Stimulated activated CD4-positive, alpha-beta T cell treated with anti-CD3 and anti-CD28 coated beads, Interleukin-1b, Interleukin-23, amount 100 ng/mL, for 48 hours (primary cell): Measurements from ENCODE around the gene PBOV1.
"Not testable (repeated sequence)": the region's sequence is repeated elsewhere in the genome, so short reads cannot be mapped to it uniquely, and the experiment has no call there.

Source experiments
- DNase-seq: peaks from one replicate; pipeline ENCODE4 v3.0.0-alpha.2; 2020

The PBOV1 gene

GRCh38 chr6:138235693-138236092 is 17.4 kb upstream of the PBOV1 start:
- DNase-seq, result no peak

GRCh38 chr6:138235205-138235604 is 16.9 kb upstream of the PBOV1 start:
- no peak for DNase-seq

GRCh38 chr6:138234363-138234762 is 16.1 kb upstream of the PBOV1 start:
- DNase-seq, result no peak

- no peak for DNase-seq
These were observed 13.1 kb upstream of the PBOV1 start for GRCh38 chr6:138231381-138231886.

- DNase-seq, result no peak
These were observed 12.6 kb upstream of the PBOV1 start for GRCh38 chr6:138230759-138231380.

- no peak for DNase-seq
These were observed 11.9 kb upstream of the PBOV1 start for GRCh38 chr6:138230221-138230620.

GRCh38 chr6:138229663-138230179 is 11.4 kb upstream of the PBOV1 start:
- no peak for DNase-seq

- DNase-seq, result no peak
These were observed 10.8 kb upstream of the PBOV1 start for GRCh38 chr6:138229072-138229471.

GRCh38 chr6:138227316-138227781 is 9.1 kb upstream of the PBOV1 start:
- DNase-seq, result no peak

- no peak for DNase-seq
These were observed 8.5 kb upstream of the PBOV1 start for GRCh38 chr6:138226700-138227315.

- DNase-seq, result no peak
These were observed 7.7 kb upstream of the PBOV1 start for GRCh38 chr6:138225953-138226352.

- no peak for DNase-seq
These were observed 4.7 kb upstream of the PBOV1 start for GRCh38 chr6:138222901-138223546.

GRCh38 chr6:138219901-138220300 is 1.6 kb upstream of the PBOV1 start:
- DNase-seq, result no peak

GRCh38 chr6:138219398-138219797 is 1.1 kb upstream of the PBOV1 start:
- DNase-seq, result no peak

- no peak for DNase-seq
These were observed 3.1 kb downstream of the PBOV1 start for GRCh38 chr6:138215093-138215782.

GRCh38 chr6:138212530-138212929 is 5.8 kb downstream of the PBOV1 start:
- not testable (repeated sequence) for DNase-seq

- DNase-seq, result no peak
These were observed 6.7 kb downstream of the PBOV1 start for GRCh38 chr6:138211601-138212000.

- no peak for DNase-seq
These were observed 7.2 kb downstream of the PBOV1 start for GRCh38 chr6:138211048-138211581.

GRCh38 chr6:138206862-138207261 is 11.4 kb downstream of the PBOV1 start:
- DNase-seq, result no peak

GRCh38 chr6:138205437-138206094 is 12.7 kb downstream of the PBOV1 start:
- no peak for DNase-seq

GRCh38 chr6:138204792-138205384 is 13.4 kb downstream of the PBOV1 start:
- no peak for DNase-seq

GRCh38 chr6:138204303-138204702 is 14.0 kb downstream of the PBOV1 start:
- DNase-seq, result no peak
